Measurements from ENCODE around the gene MZT1.

The MZT1 gene

GRCh38 chr13:72698164-72698563 is 29.3 kb downstream of the MZT1 start:
- TF ChIP-seq ZFX (IDR thresholded peaks at IDR 0.05), result no peak
- TF ChIP-seq, protein P1, sequence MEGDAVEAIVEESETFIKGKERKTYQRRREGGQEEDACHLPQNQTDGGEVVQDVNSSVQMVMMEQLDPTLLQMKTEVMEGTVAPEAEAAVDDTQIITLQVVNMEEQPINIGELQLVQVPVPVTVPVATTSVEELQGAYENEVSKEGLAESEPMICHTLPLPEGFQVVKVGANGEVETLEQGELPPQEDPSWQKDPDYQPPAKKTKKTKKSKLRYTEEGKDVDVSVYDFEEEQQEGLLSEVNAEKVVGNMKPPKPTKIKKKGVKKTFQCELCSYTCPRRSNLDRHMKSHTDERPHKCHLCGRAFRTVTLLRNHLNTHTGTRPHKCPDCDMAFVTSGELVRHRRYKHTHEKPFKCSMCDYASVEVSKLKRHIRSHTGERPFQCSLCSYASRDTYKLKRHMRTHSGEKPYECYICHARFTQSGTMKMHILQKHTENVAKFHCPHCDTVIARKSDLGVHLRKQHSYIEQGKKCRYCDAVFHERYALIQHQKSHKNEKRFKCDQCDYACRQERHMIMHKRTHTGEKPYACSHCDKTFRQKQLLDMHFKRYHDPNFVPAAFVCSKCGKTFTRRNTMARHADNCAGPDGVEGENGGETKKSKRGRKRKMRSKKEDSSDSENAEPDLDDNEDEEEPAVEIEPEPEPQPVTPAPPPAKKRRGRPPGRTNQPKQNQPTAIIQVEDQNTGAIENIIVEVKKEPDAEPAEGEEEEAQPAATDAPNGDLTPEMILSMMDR (conservative IDR thresholded peaks at IDR 0.05), result no peak

DNA sequence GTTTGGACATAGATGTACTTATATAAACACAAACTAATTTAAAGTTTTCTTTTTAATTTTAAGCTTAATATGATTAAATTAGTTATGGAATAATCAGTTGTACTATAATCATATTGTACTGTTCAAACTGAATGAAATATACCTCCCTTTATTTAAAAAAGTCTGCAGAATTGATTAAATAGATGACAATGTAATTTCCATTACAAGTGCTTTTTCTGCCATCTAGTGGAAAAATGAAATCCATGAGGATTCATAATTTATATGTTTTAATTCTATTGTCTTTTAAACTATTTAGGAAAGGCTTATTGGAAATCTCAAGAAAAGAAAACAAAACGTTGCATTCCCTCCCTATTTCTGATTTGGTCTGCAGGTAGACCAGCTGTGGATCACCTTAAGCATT is 30.9 kb downstream of the MZT1 start:
- no peak overlapping the region for H3K27ac ChIP-seq
- TF ChIP-seq, protein P1 (conservative IDR thresholded peaks at IDR 0.05), result peak; percentile 23
- no peak for TF ChIP-seq ZFX (IDR thresholded peaks at IDR 0.05)

More at GRCh38 chr13:72698164-72698563, 29.3 kb downstream of the MZT1 start:
- no peak overlapping the region for H3K27ac ChIP-seq

DNA sequence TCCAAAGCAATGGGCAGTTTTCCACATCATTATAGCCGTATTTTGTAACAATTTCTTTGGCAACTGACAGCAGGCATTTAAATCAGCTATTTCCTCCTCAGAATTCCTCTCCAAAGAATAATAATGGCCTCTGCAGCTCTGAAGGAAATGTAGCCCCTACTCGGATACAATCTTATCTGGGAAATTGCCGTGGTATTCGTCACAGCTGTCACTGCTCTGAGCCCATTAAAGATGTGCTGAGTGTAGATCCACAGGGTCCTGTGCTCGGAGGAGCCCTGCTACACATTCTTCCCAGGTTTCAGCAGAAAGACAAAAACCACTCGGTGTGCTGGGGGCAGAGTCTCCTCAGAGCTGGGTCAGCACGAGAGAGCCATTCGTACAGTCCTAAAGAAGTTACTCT is 33.1 kb downstream of the MZT1 start:
- no peak overlapping the region for H3K27ac ChIP-seq
- TF ChIP-seq, protein P1 (conservative IDR thresholded peaks at IDR 0.05), result no peak
- TF ChIP-seq ZFX (IDR thresholded peaks at IDR 0.05), result no peak

DNA sequence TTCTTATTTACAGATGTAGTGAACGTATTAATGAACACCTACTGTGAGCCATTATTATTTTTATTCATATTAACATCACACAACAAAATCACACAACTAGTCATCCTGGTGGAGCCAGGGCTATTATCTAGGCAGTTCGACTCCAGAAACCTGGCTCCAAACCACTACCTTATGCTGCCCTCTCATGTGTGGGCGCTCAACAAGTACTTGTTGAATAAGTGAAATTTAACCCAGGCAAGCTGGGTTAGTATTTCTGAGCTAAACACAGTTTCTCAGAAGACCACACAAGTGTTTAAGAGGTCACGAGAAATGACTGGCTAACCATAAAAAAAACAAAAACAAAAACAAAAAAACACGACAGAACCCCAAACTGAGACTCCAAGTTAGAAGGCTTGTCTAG is 33.6 kb downstream of the MZT1 start:
- TF ChIP-seq, protein P1 (conservative IDR thresholded peaks at IDR 0.05), result no peak
- TF ChIP-seq ZFX (IDR thresholded peaks at IDR 0.05), result no peak
- H3K27ac ChIP-seq, result no peak overlapping the region

DNA sequence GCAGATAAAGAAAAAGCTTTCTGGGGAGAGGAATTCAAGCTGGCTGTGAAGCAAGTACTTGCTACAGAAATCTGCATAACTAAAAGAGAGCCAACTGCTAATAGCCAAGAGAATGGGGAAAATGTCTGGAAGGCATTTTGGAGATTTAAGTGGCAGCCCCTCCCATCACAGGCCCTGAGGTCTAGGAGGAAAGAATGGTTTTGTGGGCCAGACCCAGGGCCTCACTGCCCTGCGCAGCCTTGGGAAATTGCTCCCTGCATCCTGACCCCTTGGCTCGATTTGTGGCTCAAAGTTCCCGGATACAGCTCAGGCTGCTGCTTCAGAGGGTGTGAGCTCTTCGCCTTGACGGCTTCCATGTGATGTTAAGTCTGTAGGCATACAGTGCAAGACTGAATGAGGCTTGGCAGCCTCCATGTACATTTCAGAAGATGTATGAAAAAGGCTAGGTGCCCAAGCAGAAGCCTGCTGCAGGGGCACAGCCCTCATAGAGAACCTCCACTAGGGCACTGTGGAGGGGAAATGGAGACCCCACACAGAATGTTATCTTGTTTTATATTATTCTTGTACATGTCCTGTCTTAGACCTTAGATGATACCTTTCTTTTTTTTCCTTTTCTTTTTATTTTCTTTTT is 34.4 kb downstream of the MZT1 start:
- H3K27ac ChIP-seq, result no peak overlapping the region
- TF ChIP-seq, protein P1 (conservative IDR thresholded peaks at IDR 0.05), result no peak
- no peak for TF ChIP-seq ZFX (IDR thresholded peaks at IDR 0.05)

DNA sequence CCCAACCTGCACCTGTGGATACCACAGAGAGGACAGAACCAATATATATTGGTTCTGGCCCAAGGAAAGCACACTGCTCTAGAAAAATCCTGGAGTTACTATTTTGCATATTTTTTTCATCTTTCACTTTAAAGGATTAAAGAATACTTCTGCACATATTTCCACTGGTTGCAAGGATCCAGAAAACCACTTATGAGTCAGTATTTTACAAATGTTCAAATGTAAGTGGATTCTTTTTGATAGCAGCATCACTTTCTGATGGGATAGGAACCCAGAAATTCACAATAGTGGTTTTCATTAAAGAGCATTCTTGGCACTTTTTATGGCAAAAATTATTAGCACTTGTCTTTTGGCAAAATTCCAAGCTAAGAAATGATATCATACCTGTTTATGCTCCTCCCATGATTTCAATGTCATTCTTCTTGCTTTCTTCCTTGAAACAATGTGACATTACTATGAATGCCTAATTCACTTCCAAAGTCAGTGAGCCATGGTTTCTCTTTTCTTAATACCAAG is 38.2 kb downstream of the MZT1 start:
- TF ChIP-seq ZFX (IDR thresholded peaks at IDR 0.05), result no peak
- TF ChIP-seq, protein P1 (conservative IDR thresholded peaks at IDR 0.05), result no peak
- H3K27ac ChIP-seq, result no peak overlapping the region

GRCh38 chr13:72686766-72687165 is 40.7 kb downstream of the MZT1 start:
- no peak overlapping the region for H3K27ac ChIP-seq
- no peak for TF ChIP-seq ZFX (IDR thresholded peaks at IDR 0.05)
- TF ChIP-seq, protein P1 (conservative IDR thresholded peaks at IDR 0.05), result no peak

Data from C4-2B (cell line).